ENCODE results near the gene PATL2.
"Not testable (repeated sequence)": the region's sequence is repeated elsewhere in the genome, so short reads cannot be mapped to it uniquely, and the experiment has no call there.

The PATL2 gene

GRCh38 chr15:44646460-44646859 lies 64.7 kb downstream of the PATL2 start:
- no CpG with 5 or more reads among the region's 2 CpGs for WGBS (ENCODE audit: insufficient coverage, insufficient read length)
- no peaks in the 10 kb centered on the region for H3K4me1 ChIP-seq (ENCODE audit: control insufficient read depth, insufficient read depth, low read length)
- H3K4me3 ChIP-seq (ENCODE audit: low read length) = no peak overlapping the region
- H3K27me3 ChIP-seq (ENCODE audit: control insufficient read depth, insufficient read depth, low read length) = no peaks in the 10 kb centered on the region
- no peak overlapping the region for H3K27ac ChIP-seq (ENCODE audit: low read length)
- no peak for DNase-seq (ENCODE audit: low read depth, low spot score)
- peaks cover 5% of the 10 kb centered on the region; the same call in 1 of the 2 replicates for H3K36me3 ChIP-seq (ENCODE audit: control insufficient read depth, insufficient read depth, low read length)
- H3K9me3 ChIP-seq (ENCODE audit: control insufficient read depth, insufficient read depth, low read length) = no peaks in the 10 kb centered on the region

DNA sequence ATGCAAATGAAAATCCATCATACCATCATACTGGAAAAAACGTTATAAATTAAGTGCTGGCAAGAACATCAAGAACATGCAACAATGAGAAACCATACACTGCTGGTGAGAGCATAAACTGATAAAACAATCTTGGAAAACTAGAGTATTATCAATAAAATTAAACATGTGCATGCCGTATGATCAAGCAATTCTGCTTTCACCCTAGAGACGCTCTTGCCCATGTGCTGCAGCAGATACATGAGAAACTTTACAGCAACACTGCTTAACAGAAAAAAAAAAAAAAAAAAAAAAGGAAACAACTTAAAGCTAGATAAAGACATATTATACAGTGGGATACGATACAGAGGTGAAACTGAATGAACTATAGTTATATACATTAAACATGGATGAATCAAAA lies 69.5 kb downstream of the PATL2 start:
- Histone ChIP-seq H3K27me3 (ENCODE audit: control insufficient read depth, insufficient read depth, low read length) (no peaks in the 10 kb centered on the region), H3K4me1 (ENCODE audit: control insufficient read depth, insufficient read depth, low read length) (no peaks in the 10 kb centered on the region), H3K9me3 (ENCODE audit: control insufficient read depth, insufficient read depth, low read length) (no peaks in the 10 kb centered on the region), H3K36me3 (ENCODE audit: control insufficient read depth, insufficient read depth, low read length) (peaks cover 3% of the 10 kb centered on the region; the same call in 1 of the 2 replicates), H3K27ac (ENCODE audit: low read length) (no peak overlapping the region), H3K4me3 (ENCODE audit: low read length) (no peak overlapping the region)
- no CpG with 5 or more reads among the region's 4 CpGs for WGBS (ENCODE audit: insufficient coverage, insufficient read length)
- no peak for DNase-seq (ENCODE audit: low read depth, low spot score)

DNA sequence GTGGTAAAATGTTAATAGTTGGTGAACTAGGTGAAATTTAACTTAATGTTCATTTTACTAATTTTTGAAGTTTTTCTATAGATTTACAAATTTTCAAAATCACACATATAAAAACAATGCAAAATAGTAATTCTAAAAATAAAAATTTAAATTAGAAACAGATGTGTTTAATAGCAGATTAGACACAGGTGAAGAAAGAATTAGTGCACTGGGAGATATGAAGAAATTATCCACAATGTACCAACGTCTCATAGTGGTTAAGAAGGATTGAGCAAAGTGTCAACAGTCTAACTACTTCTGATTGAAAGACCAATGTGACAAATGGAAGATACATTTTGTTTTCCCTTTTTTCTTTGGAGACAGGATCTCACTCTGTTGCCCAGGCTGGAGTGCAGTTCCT lies 74.1 kb downstream of the PATL2 start:
- no peaks in the 10 kb centered on the region for H3K4me1 ChIP-seq (ENCODE audit: control insufficient read depth, insufficient read depth, low read length)
- H3K27ac ChIP-seq (ENCODE audit: low read length) = no peak overlapping the region
- H3K9me3 ChIP-seq (ENCODE audit: control insufficient read depth, insufficient read depth, low read length) = no peaks in the 10 kb centered on the region
- DNase-seq (ENCODE audit: low read depth, low spot score) = no peak
- H3K4me3 ChIP-seq (ENCODE audit: low read length) = no peak overlapping the region
- no peaks in the 10 kb centered on the region for H3K27me3 ChIP-seq (ENCODE audit: control insufficient read depth, insufficient read depth, low read length)
- H3K36me3 ChIP-seq (ENCODE audit: control insufficient read depth, insufficient read depth, low read length) = peaks cover 3% of the 10 kb centered on the region; the same call in 1 of the 2 replicates
- WGBS (ENCODE audit: insufficient coverage, insufficient read length) = no CpG with 5 or more reads among the region's 1 CpG

GRCh38 chr15:44633603-44634002 lies 77.5 kb downstream of the PATL2 start:
- Histone ChIP-seq H3K4me3 (ENCODE audit: low read length) (no peak overlapping the region), H3K4me1 (ENCODE audit: control insufficient read depth, insufficient read depth, low read length) (no peaks in the 10 kb centered on the region), H3K27ac (ENCODE audit: low read length) (no peak overlapping the region), H3K36me3 (ENCODE audit: control insufficient read depth, insufficient read depth, low read length) (peaks cover 3% of the 10 kb centered on the region; the same call in 1 of the 2 replicates), H3K27me3 (ENCODE audit: control insufficient read depth, insufficient read depth, low read length) (no peaks in the 10 kb centered on the region), H3K9me3 (ENCODE audit: control insufficient read depth, insufficient read depth, low read length) (no peaks in the 10 kb centered on the region)
- no peak for DNase-seq (ENCODE audit: low read depth, low spot score)
- WGBS (ENCODE audit: insufficient coverage, insufficient read length) = no CpG with 5 or more reads among the region's 5 CpGs

DNA sequence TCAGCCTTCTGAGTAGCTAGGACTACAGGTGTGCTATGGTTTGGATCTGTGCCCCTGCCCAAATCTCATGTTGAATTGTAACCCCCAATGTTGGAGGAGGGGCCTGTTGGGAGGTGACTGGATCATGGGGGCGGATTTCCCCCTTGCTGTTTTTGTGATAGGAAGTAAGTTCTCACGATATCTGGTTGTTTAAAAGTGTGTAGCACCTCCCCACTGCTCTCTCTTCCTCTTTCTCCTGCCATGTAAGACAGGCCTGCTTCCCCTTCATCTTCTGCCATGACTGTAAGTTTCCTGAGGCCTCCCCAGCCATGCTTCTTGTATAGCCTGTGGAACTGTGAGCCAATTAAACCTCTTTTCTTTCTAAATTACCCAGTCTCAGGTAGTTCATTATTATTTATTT lies 85.8 kb downstream of the PATL2 start:
- H3K9me3 ChIP-seq (ENCODE audit: control insufficient read depth, insufficient read depth, low read length); H3K27me3 ChIP-seq (ENCODE audit: control insufficient read depth, insufficient read depth, low read length); DNase-seq (ENCODE audit: low read depth, low spot score); H3K27ac ChIP-seq (ENCODE audit: low read length); H3K4me3 ChIP-seq (ENCODE audit: low read length); H3K4me1 ChIP-seq (ENCODE audit: control insufficient read depth, insufficient read depth, low read length); H3K36me3 ChIP-seq (ENCODE audit: control insufficient read depth, insufficient read depth, low read length): not testable (repeated sequence)
- no CpG with 5 or more reads among the region's 2 CpGs for WGBS (ENCODE audit: insufficient coverage, insufficient read length)

GRCh38 chr15:44623178-44623577 lies 87.9 kb downstream of the PATL2 start:
- Histone ChIP-seq H3K27ac (ENCODE audit: low read length) (no peak overlapping the region), H3K4me3 (ENCODE audit: low read length) (no peak overlapping the region), H3K27me3 (ENCODE audit: control insufficient read depth, insufficient read depth, low read length) (no peaks in the 10 kb centered on the region), H3K4me1 (ENCODE audit: control insufficient read depth, insufficient read depth, low read length) (no peaks in the 10 kb centered on the region), H3K9me3 (ENCODE audit: control insufficient read depth, insufficient read depth, low read length) (no peaks in the 10 kb centered on the region), H3K36me3 (ENCODE audit: control insufficient read depth, insufficient read depth, low read length) (no peaks in the 10 kb centered on the region)
- DNase-seq (ENCODE audit: low read depth, low spot score) = no peak

GRCh38 chr15:44620081-44620480 lies 91.0 kb downstream of the PATL2 start:
- no peak for DNase-seq (ENCODE audit: low read depth, low spot score)
- H3K27ac ChIP-seq (ENCODE audit: low read length) = no peak overlapping the region
- H3K27me3 ChIP-seq (ENCODE audit: control insufficient read depth, insufficient read depth, low read length) = no peaks in the 10 kb centered on the region
- H3K4me1 ChIP-seq (ENCODE audit: control insufficient read depth, insufficient read depth, low read length) = no peaks in the 10 kb centered on the region
- H3K9me3 ChIP-seq (ENCODE audit: control insufficient read depth, insufficient read depth, low read length) = no peaks in the 10 kb centered on the region
- H3K4me3 ChIP-seq (ENCODE audit: low read length) = no peak overlapping the region
- no peaks in the 10 kb centered on the region for H3K36me3 ChIP-seq (ENCODE audit: control insufficient read depth, insufficient read depth, low read length)
- no CpG with 5 or more reads among the region's 1 CpG for WGBS (ENCODE audit: insufficient coverage, insufficient read length)

GRCh38 chr15:44616974-44617373 lies 94.1 kb downstream of the PATL2 start:
- H3K4me3 ChIP-seq (ENCODE audit: low read length) = no peak overlapping the region
- H3K27me3 ChIP-seq (ENCODE audit: control insufficient read depth, insufficient read depth, low read length) = no peaks in the 10 kb centered on the region
- no peak overlapping the region for H3K27ac ChIP-seq (ENCODE audit: low read length)
- DNase-seq (ENCODE audit: low read depth, low spot score) = no peak
- WGBS (ENCODE audit: insufficient coverage, insufficient read length) = no CpG with 5 or more reads among the region's 2 CpGs
- H3K4me1 ChIP-seq (ENCODE audit: control insufficient read depth, insufficient read depth, low read length) = no peaks in the 10 kb centered on the region
- H3K36me3 ChIP-seq (ENCODE audit: control insufficient read depth, insufficient read depth, low read length) = 0 out of 2 replicates have a peak, but pooled peaks cover 2% of the 10 kb centered on the region
- no peaks in the 10 kb centered on the region for H3K9me3 ChIP-seq (ENCODE audit: control insufficient read depth, insufficient read depth, low read length)

Data from iPS DF 6.9 (cell line).